Neuronal stem cell (in vitro differentiated cells): ENCODE data around the gene CD55.

ENCODE experiments used
- DNase-seq: peaks from one replicate; pipeline ENCODE4 v3.0.0-alpha.2; 2013; ENCODE audit warnings: low spot score
- H2AFZ ChIP-seq: one replicate; pipeline ENCODE4 v1.6.1; 2013; ENCODE audit warnings: mild to moderate bottlenecking, low read length, inconsistent platforms
- H2AK5ac ChIP-seq: 2 replicates; pipeline ENCODE4 v1.6.1; 2013; ENCODE audit warnings: low read depth, mild to moderate bottlenecking, inconsistent platforms, low read length, moderate library complexity, mixed read lengths
- H2BK120ac ChIP-seq: 2 replicates; pipeline ENCODE4 v1.6.1; 2013; ENCODE audit warnings: low read depth, mild to moderate bottlenecking, inconsistent platforms, low read length, moderate library complexity, mixed read lengths
- H2BK12ac ChIP-seq: one replicate; pipeline ENCODE4 v1.6.1; 2013; ENCODE audit warnings: low read length, inconsistent platforms
- H2BK15ac ChIP-seq: 2 replicates; pipeline ENCODE4 v1.6.1; 2013; ENCODE audit warnings: mild to moderate bottlenecking, low read length, inconsistent platforms, mixed read lengths
- H2BK5ac ChIP-seq: one replicate; pipeline ENCODE4 v1.6.1; 2013; ENCODE audit warnings: inconsistent platforms, mild to moderate bottlenecking, low read length, moderate library complexity
- H3K14ac ChIP-seq: one replicate; pipeline ENCODE4 v1.6.1; 2013; ENCODE audit warnings: low read length, inconsistent platforms
- H3K18ac ChIP-seq: 2 replicates; pipeline ENCODE4 v1.6.1; 2013; ENCODE audit warnings: low read length, inconsistent platforms
- H3K23ac ChIP-seq: 2 replicates; pipeline ENCODE4 v1.6.1; 2013; ENCODE audit warnings: low read depth, mild to moderate bottlenecking, mixed read lengths, low read length, inconsistent platforms; ENCODE audit not compliant: poor library complexity
- H3K27ac ChIP-seq: replicated peaks from 3 replicates; pipeline ENCODE4 v1.5.1; 2013; ENCODE audit warnings: low read length, inconsistent platforms
- H3K27me3 ChIP-seq, 3 experiments: 2 replicates each; pipeline ENCODE4 v1.6.1; 2013; ENCODE audit warnings: low read length in 3 of 3, mild to moderate bottlenecking in 2 of 3, inconsistent platforms in 1 of 3, low read depth in 1 of 3, mixed read lengths in 1 of 3, moderate library complexity in 1 of 3; ENCODE audit not compliant: control insufficient read depth in 3 of 3, insufficient read depth in 3 of 3
- H3K36me3 ChIP-seq, 2 donors: replicated peaks in 1 of 2; 2 replicates each; pipeline ENCODE4 v1.6.1; 2013; ENCODE audit warnings: low read length in 2 of 2; ENCODE audit not compliant: control insufficient read depth in 2 of 2, insufficient read depth in 2 of 2
- H3K4ac ChIP-seq: 2 replicates; pipeline ENCODE4 v1.6.1; 2013; ENCODE audit warnings: inconsistent platforms, mild to moderate bottlenecking, low read length, moderate library complexity
- H3K4me1 ChIP-seq, 2 donors: 1 replicate in 1 of 2; 2 replicates in 1 of 2; pipeline ENCODE4 v1.6.1; 2013; ENCODE audit warnings: low read length in 2 of 2, low read depth in 1 of 2; ENCODE audit not compliant: control insufficient read depth in 2 of 2, insufficient read depth in 1 of 2
- H3K4me2 ChIP-seq: one replicate; pipeline ENCODE4 v1.6.1; 2013; ENCODE audit warnings: mild to moderate bottlenecking, low read length, inconsistent platforms; ENCODE audit not compliant: insufficient read depth, poor library complexity, severe bottlenecking
- H3K4me3 ChIP-seq, 2 donors: 2 replicates each; pipeline ENCODE4 v1.5.1; 2013; ENCODE audit warnings: low read length in 2 of 2, mild to moderate bottlenecking in 2 of 2, inconsistent platforms in 1 of 2, moderate library complexity in 1 of 2
- H3K79me1 ChIP-seq: one replicate; pipeline ENCODE4 v1.6.1; 2013; ENCODE audit warnings: low read depth, mild to moderate bottlenecking, inconsistent platforms, low read length, moderate library complexity
- H3K9ac ChIP-seq: one replicate; pipeline ENCODE4 v1.6.1; 2013; ENCODE audit warnings: mild to moderate bottlenecking, low read depth, low read length, inconsistent platforms; ENCODE audit not compliant: poor library complexity
- H3K9me3 ChIP-seq, 2 donors: replicated peaks in 1 of 2; 2 replicates each; pipeline versions ENCODE3 to v1.6.1; 2013; ENCODE audit warnings: low read length in 2 of 2, mild to moderate bottlenecking in 2 of 2, inconsistent platforms in 1 of 2, low read depth in 1 of 2, mixed read lengths in 1 of 2, moderate library complexity in 1 of 2; ENCODE audit not compliant: control insufficient read depth in 2 of 2, insufficient read depth in 1 of 2
- H4K8ac ChIP-seq: one replicate; pipeline ENCODE4 v1.6.1; 2013; ENCODE audit warnings: low read depth, mild to moderate bottlenecking, inconsistent platforms, low read length, moderate library complexity
- H4K91ac ChIP-seq: one replicate; pipeline ENCODE4 v1.6.1; 2013; ENCODE audit warnings: low read length, low read depth, mild to moderate bottlenecking, inconsistent platforms; ENCODE audit not compliant: poor library complexity
- WGBS, 2 donors: extraction: QIAGEN DNeasy Blood & Tissue Kit; methylation state at CpG; one replicate each; pipeline ENCODE4 v1.1.7; 2013; ENCODE audit warnings: missing lambda C conversion rate in 2 of 2, mixed read lengths in 1 of 2; ENCODE audit not compliant: insufficient read length in 2 of 2, insufficient replicate concordance in 1 of 2; ENCODE audit errors: extremely low coverage in 2 of 2; 5-methylcytosine and 5-hydroxymethylcytosine counted together

The CD55 gene

DNA sequence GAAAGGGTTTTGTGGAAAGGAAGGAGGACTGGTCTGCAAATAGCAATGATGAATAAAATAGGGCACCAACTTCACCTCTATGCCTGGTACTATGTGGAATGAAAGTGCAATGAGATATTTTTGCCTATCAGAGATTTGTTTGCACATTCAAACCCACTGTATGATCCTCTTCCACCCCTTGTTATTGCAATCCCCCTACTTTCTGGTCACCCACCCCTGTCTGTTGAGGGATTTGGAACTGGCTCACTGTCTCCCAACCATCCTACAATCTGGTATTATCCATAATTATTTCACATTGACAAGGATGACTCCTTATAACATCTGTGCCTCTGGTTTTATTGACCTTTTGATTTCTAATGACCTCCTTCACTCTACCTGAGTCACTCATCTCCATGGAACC lies 42.4 kb downstream of the CD55 start:
- Histone ChIP-seq H4K91ac (no peak overlapping the region), H3K4me3 (no peak overlapping the region), H3K36me3 (no peaks in the 10 kb centered on the region), H2BK120ac (no peak overlapping the region), H2BK12ac (no peak overlapping the region), H2BK5ac (no peak overlapping the region), H3K23ac (no peak overlapping the region), H2BK15ac (no peak overlapping the region), H3K27me3 (no peaks in the 10 kb centered on the region), H3K79me1 (no peaks in the 10 kb centered on the region), H3K4ac (no peak overlapping the region), H3K9me3 (no peaks in the 10 kb centered on the region), H3K4me1 (no peaks in the 10 kb centered on the region), H3K14ac (no peak overlapping the region), H3K27ac (no peak overlapping the region), H4K8ac (no peak overlapping the region), H2AFZ (no peak overlapping the region), H2AK5ac (no peak overlapping the region), H3K18ac (no peak overlapping the region), H3K4me2 (no peak overlapping the region), H3K9ac (no peak overlapping the region)
- DNase-seq, result no peak

DNA sequence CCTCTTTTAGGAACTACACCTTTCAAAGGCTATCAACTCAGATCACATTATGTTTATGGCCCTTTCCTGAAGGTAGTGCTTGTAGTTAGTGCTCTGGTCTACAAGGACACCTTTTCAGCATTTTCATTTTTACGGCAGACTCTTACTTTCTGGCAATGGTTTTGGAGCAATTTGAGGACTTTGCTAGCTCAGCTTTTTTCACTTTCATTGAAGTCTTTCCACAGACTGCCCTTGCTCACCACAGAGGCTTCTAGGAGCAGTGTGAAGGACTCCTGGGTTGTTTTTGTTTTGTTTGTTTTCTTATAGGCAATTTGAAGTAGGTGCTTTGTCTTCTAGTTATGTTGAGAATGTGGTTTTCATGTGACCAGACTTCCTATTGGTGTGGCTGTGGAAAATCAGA lies 43.1 kb downstream of the CD55 start:
- Histone ChIP-seq H2BK5ac (no peak overlapping the region), H3K4me1 (no peaks in the 10 kb centered on the region), H3K4me3 (no peak overlapping the region), H3K79me1 (no peaks in the 10 kb centered on the region), H3K18ac (no peak overlapping the region), H2BK120ac (no peak overlapping the region), H2BK12ac (no peak overlapping the region), H3K36me3 (no peaks in the 10 kb centered on the region), H3K23ac (no peak overlapping the region), H2BK15ac (no peak overlapping the region), H3K14ac (no peak overlapping the region), H3K4ac (no peak overlapping the region), H3K9me3 (no peaks in the 10 kb centered on the region), H3K27ac (no peak overlapping the region), H3K9ac (no peak overlapping the region), H2AK5ac (no peak overlapping the region), H3K27me3 (no peaks in the 10 kb centered on the region), H3K4me2 (no peak overlapping the region), H4K8ac (no peak overlapping the region), H2AFZ (no peak overlapping the region), H4K91ac (no peak overlapping the region)
- no peak for DNase-seq
- WGBS, 2 donors, result no CpG with 5 or more reads among the region's 1 CpG

DNA sequence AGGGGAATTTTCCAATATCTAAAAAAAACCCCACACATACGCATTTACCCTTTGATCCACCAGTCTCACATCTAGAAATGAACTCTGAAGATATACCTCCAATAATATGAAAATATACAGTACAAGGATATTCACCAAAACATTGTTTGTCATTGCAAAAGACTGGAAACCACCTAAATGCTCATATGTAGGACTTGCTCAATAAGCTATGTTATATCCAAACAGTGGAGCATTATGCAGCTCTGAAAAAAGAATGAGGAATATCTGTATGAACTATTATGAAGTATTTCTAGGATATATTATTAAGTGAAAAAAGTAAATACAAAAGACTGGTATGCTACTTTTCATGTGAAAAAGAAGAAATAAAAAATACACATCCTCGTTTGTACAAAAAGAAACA lies 43.6 kb downstream of the CD55 start:
- Histone ChIP-seq H3K4me1 (no peaks in the 10 kb centered on the region), H4K8ac (no peak overlapping the region), H3K79me1 (no peaks in the 10 kb centered on the region), H2AK5ac (no peak overlapping the region), H3K4me3 (no peak overlapping the region), H2AFZ (no peak overlapping the region), H3K9me3 (no peaks in the 10 kb centered on the region), H3K23ac (no peak overlapping the region), H2BK15ac (no peak overlapping the region), H3K36me3 (no peaks in the 10 kb centered on the region), H3K9ac (no peak overlapping the region), H4K91ac (no peak overlapping the region), H3K4me2 (no peak overlapping the region), H2BK5ac (no peak overlapping the region), H3K27me3 (no peaks in the 10 kb centered on the region), H2BK120ac (no peak overlapping the region), H3K14ac (no peak overlapping the region), H3K4ac (no peak overlapping the region), H2BK12ac (no peak overlapping the region), H3K27ac (no peak overlapping the region), H3K18ac (no peak overlapping the region)
- WGBS, 2 donors, result no CpG with 5 or more reads among the region's 2 CpGs
- DNase-seq, result no peak

DNA sequence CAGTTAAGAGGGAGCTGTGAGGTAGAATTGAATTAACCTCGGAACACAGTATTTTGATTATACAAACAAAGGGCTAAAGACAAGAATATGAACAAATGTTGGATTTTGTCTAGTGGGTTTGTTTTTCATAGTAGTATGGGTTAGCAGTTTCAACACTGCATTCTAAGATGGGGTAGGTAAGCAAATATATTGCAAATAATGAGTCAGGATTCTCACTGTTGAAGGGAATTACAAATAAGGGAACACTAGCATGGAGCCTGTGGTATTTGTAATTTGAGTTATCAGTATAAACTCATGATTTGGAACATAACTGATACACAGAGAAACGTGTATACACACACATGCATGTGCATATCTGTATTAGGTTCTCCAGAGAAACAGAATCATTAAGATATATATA lies 44.5 kb downstream of the CD55 start:
- Histone ChIP-seq H3K9me3 (no peaks in the 10 kb centered on the region), H3K14ac (no peak overlapping the region), H2AK5ac (no peak overlapping the region), H3K4me1 (no peaks in the 10 kb centered on the region), H3K4ac (no peak overlapping the region), H3K4me2 (no peak overlapping the region), H3K4me3 (no peak overlapping the region), H4K8ac (no peak overlapping the region), H3K79me1 (no peaks in the 10 kb centered on the region), H3K18ac (no peak overlapping the region), H2BK12ac (no peak overlapping the region), H3K27ac (no peak overlapping the region), H3K23ac (no peak overlapping the region), H2BK15ac (no peak overlapping the region), H2BK5ac (no peak overlapping the region), H4K91ac (no peak overlapping the region), H2BK120ac (no peak overlapping the region), H3K27me3 (no peaks in the 10 kb centered on the region), H2AFZ (no peak overlapping the region), H3K36me3 (no peaks in the 10 kb centered on the region), H3K9ac (no peak overlapping the region)
- WGBS, 2 donors, result no CpG with 5 or more reads among the region's 2 CpGs
- DNase-seq, result no peak
